ENCODE data around the gene TGFBR3.

The TGFBR3 gene

DNA sequence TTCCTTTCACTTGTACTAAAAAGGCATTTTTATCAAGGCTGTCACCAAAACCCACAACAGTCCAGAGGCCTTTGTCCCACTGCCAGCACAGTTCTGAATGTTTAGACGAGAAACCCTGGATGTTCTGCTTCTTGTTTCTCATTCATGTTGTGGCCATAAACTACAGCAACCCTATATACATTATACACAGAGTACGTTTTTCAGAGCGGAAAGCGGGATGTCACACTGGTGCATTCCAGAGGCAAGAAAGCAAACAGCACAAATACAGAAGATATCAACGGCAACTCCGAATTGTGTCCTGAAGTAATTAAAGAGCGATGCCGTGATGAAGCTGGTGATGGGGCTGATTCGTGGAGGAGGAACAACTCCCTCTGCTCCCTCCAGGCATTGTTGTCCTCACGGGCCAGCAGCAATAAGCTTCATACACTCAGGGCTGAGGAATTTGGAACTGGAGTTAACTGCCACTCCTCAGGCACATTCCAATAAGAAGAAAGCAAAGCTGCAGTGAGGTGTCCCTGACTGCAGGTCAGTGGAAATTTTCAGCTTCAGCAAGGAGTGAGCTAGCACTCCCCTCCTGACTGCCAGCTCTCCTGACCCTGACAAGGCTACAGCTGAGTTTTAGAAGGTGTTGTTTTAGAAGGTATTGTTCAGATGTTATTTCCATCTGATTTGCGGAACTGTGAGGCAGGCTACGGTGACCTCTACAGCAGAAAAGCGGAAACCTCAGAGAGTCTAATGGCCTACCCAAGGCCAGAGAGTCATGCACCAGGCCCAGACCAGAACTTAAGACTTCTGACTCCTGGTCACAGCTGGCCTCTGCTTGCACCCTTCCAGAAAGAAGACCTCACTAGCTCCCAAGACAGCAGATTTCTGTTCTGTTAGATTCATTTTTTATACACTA, 149.0 kb downstream of the TGFBR3 start:
- TF ChIP-seq CTCF (IDR thresholded peaks at IDR 0.05; ENCODE audit: low read depth, low read length) = no peak
- DNase-seq (ENCODE audit: low read depth in 2 of 2) = peak; percentile 77 to 92
- no peak overlapping the region for H3K4me3 ChIP-seq (replicated peaks in 1 of 2; ENCODE audit: low read depth in 2 of 2, low read length in 2 of 2)

DNA sequence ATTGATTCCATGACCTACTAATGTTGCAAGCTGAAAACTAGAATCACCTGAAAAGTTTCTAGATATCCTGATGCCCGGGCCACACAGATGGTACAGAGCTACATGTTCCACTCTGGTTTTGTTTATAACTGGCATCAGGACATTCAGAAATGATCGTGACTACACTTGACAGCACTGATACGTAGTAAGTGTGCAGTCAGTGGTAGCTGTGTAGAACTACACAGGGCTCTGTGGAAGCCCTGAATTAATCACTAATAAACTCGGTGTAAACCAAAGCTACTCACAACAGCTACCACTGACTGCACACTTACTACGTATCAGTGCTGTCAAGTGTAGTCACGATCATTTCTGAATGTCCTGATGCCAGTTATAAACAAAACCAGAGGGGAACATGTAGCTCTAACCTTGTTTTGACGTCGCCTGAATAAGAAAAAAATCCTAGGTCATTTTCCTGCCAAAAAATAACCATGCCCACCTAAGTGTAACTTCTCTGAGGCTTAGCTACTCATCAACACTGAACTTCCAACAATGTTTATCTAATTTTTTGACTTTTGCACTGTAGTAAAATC, 149.7 kb downstream of the TGFBR3 start:
- H3K4me3 ChIP-seq (replicated peaks in 1 of 2; ENCODE audit: low read depth in 2 of 2, low read length in 2 of 2) = no peak overlapping the region
- peak; percentile 13 to 32 for DNase-seq (ENCODE audit: low read depth in 2 of 2)
- no peak for TF ChIP-seq CTCF (IDR thresholded peaks at IDR 0.05; ENCODE audit: low read depth, low read length)

DNA sequence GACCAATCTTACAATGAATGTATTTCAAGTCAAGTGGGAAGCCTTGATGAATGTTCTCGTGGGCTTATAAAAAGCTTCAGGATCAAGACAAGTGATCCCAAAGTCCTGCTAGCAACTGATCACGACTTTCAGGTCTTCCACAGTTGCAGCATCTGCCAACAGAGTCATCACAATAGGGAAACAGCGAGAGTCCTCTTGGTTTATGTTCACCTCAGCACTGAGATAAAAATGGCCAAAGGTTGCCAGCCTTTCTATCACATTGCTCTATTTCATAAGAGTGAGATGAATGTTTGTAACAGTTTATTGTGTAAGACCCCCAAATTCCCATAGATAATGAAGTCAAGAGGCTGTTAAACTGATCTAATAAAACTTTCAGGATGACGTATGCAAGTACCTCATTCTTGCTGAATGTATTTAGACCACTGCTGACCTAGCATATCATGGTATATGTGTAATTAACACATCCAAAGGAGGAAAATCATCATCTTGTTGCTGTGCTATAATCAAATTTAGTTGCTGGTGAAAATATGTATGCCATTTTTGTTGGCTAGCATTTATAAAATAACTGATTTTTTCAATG, 150.6 kb downstream of the TGFBR3 start:
- TF ChIP-seq CTCF (IDR thresholded peaks at IDR 0.05; ENCODE audit: low read depth, low read length) = no peak
- no peak for DNase-seq (ENCODE audit: low read depth in 2 of 2)
- no peak overlapping the region for H3K4me3 ChIP-seq (replicated peaks in 1 of 2; ENCODE audit: low read depth in 2 of 2, low read length in 2 of 2)

DNA sequence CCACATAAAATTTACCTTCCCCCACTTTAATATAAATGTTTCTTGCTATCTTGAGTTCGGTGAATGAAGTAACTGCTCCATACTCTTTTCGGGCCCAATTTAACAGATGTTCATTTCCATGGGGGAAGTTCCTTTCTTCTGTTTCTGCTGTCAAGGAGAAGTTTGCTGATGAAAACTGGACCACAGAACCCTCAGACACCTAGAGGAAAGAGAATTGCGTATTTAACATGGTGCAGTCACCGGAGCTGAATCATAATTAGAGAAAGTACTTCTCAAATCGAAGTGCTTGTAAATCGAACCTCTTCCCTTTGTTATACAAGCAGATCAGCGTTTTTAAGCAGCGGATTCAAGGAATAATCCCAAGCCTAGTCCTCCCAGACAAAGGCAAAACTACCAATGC, 151.2 kb downstream of the TGFBR3 start:
- DNase-seq (ENCODE audit: low read depth in 2 of 2) = no peak
- TF ChIP-seq CTCF (IDR thresholded peaks at IDR 0.05; ENCODE audit: low read depth, low read length) = no peak
- no peak overlapping the region for H3K4me3 ChIP-seq (replicated peaks in 1 of 2; ENCODE audit: low read depth in 2 of 2, low read length in 2 of 2)

DNA sequence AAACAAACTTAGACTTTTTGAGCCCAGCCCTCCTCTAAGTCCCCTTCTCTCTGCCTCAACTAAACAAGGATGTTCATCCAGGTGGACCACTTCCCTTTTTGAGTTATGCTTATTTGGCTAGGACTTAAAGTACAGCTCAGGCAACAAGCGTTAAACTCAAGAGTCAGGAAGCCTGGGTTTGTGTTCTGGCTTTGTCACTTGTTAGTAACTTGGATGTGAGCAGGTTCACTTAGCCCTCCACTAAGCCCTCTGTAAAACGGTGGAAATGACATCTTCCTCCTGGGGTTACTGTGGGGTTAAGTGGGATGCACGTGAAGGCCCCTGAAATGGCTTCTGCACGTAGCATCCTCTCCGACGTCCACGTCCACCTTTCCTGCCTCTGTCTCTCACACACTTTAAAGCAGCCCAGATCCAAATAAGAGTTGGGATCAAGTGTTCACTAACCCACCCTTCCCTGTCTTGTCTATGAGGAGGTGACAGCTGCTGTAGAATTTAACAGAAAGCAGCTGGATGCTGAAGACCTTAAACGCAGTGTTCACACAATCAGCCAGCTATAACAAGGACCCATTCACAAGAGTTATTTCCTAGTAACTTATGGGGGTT, 152.7 kb downstream of the TGFBR3 start:
- no peak for DNase-seq (ENCODE audit: low read depth in 2 of 2)
- no peak overlapping the region for H3K4me3 ChIP-seq (replicated peaks in 1 of 2; ENCODE audit: low read depth in 2 of 2, low read length in 2 of 2)
- TF ChIP-seq CTCF (IDR thresholded peaks at IDR 0.05; ENCODE audit: low read depth, low read length) = no peak

- DNase-seq (ENCODE audit: low read depth in 2 of 2) = peak in 1 of 2 donors; percentile 67
- TF ChIP-seq CTCF (IDR thresholded peaks at IDR 0.05; ENCODE audit: low read depth, low read length) = no peak
- H3K4me3 ChIP-seq (replicated peaks in 1 of 2; ENCODE audit: low read depth in 2 of 2, low read length in 2 of 2) = no peak overlapping the region
Observed at GRCh38 chr1:91732291-91733107, 153.5 kb downstream of the TGFBR3 start.

Measured in cardiac fibroblast (primary cell).